Mesenchymal stem cell (in vitro differentiated cells and primary cell): ENCODE data around the gene CRACR2A. TPM values are rescaled to one million over a fixed set of nuclear protein-coding genes. Genes with fewer than 3 reads are reported as not detected.

Experiments used
- DNase-seq: peaks from one replicate; pipeline ENCODE4 v3.0.0-alpha.2; 2013
- H2AFZ ChIP-seq: one replicate; pipeline ENCODE4 v1.6.1; 2013; ENCODE audit warnings: low read depth, mild to moderate bottlenecking, control low read depth, inconsistent platforms, low read length, moderate library complexity
- H2AK5ac ChIP-seq: 2 replicates; pipeline ENCODE4 v1.6.1; 2013; ENCODE audit warnings: low read length, moderate library complexity, mild to moderate bottlenecking, inconsistent platforms; ENCODE audit not compliant: severe bottlenecking
- H2BK120ac ChIP-seq: one replicate; pipeline ENCODE4 v1.6.1; 2013; ENCODE audit warnings: low read depth, mild to moderate bottlenecking, inconsistent platforms, low read length, moderate library complexity
- H2BK12ac ChIP-seq, 2 experiments: one replicate each; pipeline ENCODE4 v1.6.1; 2013; ENCODE audit warnings: inconsistent platforms in 2 of 2, low read length in 2 of 2, mild to moderate bottlenecking in 2 of 2, moderate library complexity in 2 of 2, control low read depth in 1 of 2
- H2BK15ac ChIP-seq: one replicate; pipeline ENCODE4 v1.6.1; 2013; ENCODE audit warnings: mild to moderate bottlenecking, low read depth, inconsistent platforms; ENCODE audit not compliant: poor library complexity, severe bottlenecking
- H2BK5ac ChIP-seq: 2 replicates; pipeline ENCODE4 v1.6.1; 2013; ENCODE audit warnings: low read depth, mild to moderate bottlenecking, low read length, control low read depth, inconsistent platforms; ENCODE audit not compliant: poor library complexity, severe bottlenecking
- H3K14ac ChIP-seq, 2 experiments: one replicate each; pipeline ENCODE4 v1.6.1; 2013; ENCODE audit warnings: inconsistent platforms in 2 of 2, low read length in 2 of 2, control low read depth in 1 of 2, mild to moderate bottlenecking in 1 of 2, moderate library complexity in 1 of 2
- H3K18ac ChIP-seq, 2 experiments: one replicate each; pipeline ENCODE4 v1.6.1; 2013; ENCODE audit warnings: inconsistent platforms in 2 of 2, low read length in 2 of 2, control low read depth in 1 of 2, low read depth in 1 of 2, mild to moderate bottlenecking in 1 of 2
- H3K23ac ChIP-seq, 2 experiments: one replicate each; pipeline ENCODE4 v1.6.1; 2013; ENCODE audit warnings: inconsistent platforms in 2 of 2, low read length in 2 of 2, mild to moderate bottlenecking in 2 of 2, moderate library complexity in 2 of 2, control low read depth in 1 of 2
- H3K27ac ChIP-seq: 2 replicates; pipeline ENCODE4 v1.5.1; 2013; ENCODE audit warnings: mild to moderate bottlenecking, moderate library complexity, low read length, control low read depth, inconsistent platforms; ENCODE audit not compliant: poor library complexity, severe bottlenecking
- H3K27me3 ChIP-seq, 2 experiments: 2 replicates each; pipeline versions ENCODE4 v1.6.1 to v1.7.0; 2013; ENCODE audit warnings: low read length in 2 of 2, mild to moderate bottlenecking in 2 of 2, moderate library complexity in 2 of 2, control low read depth in 1 of 2, inconsistent platforms in 1 of 2; ENCODE audit not compliant: control insufficient read depth in 1 of 2, insufficient read depth in 1 of 2
- H3K36me3 ChIP-seq, 2 experiments: 2 replicates each; pipeline versions ENCODE4 v1.6.1 to v1.7.0; 2013; ENCODE audit warnings: low read length in 2 of 2, control low read depth in 1 of 2, inconsistent platforms in 1 of 2, low read depth in 1 of 2, mild to moderate bottlenecking in 1 of 2; ENCODE audit not compliant: insufficient read depth in 2 of 2, control insufficient read depth in 1 of 2
- H3K4ac ChIP-seq, 2 experiments: one replicate each; pipeline ENCODE4 v1.6.1; 2013; ENCODE audit warnings: inconsistent platforms in 2 of 2, low read length in 2 of 2, mild to moderate bottlenecking in 2 of 2, moderate library complexity in 2 of 2, control low read depth in 1 of 2, low read depth in 1 of 2
- H3K4me1 ChIP-seq: 2 replicates; pipeline ENCODE4 v1.6.1; 2013; ENCODE audit warnings: low read depth, low read length, control low read depth; ENCODE audit not compliant: control insufficient read depth, insufficient read depth
- H3K4me2 ChIP-seq: 2 replicates; pipeline ENCODE4 v1.6.1; 2013; ENCODE audit warnings: low read length, mild to moderate bottlenecking, inconsistent platforms; ENCODE audit not compliant: poor library complexity, severe bottlenecking
- H3K4me3 ChIP-seq, 2 experiments: 2 replicates each; pipeline versions ENCODE4 v1.5.1 to v1.7.0; 2013; ENCODE audit warnings: low read length in 2 of 2, mild to moderate bottlenecking in 2 of 2, control low read depth in 1 of 2, low read depth in 1 of 2; ENCODE audit not compliant: insufficient read depth in 1 of 2
- H3K79me1 ChIP-seq: replicated peaks from 2 replicates; pipeline ENCODE4 v1.6.1; 2013; ENCODE audit warnings: mild to moderate bottlenecking, control low read depth, low read length, inconsistent platforms; ENCODE audit not compliant: poor library complexity, severe bottlenecking
- H3K9ac ChIP-seq: 2 replicates; pipeline ENCODE4 v1.7.0; 2013; ENCODE audit warnings: mild to moderate bottlenecking, low read length, moderate library complexity
- H3K9me3 ChIP-seq: 2 replicates; pipeline ENCODE4 v1.7.0; 2013; ENCODE audit warnings: mild to moderate bottlenecking, low read length; ENCODE audit not compliant: control insufficient read depth
- H4K8ac ChIP-seq: one replicate; pipeline ENCODE4 v1.6.1; 2013; ENCODE audit warnings: inconsistent platforms, mild to moderate bottlenecking, low read length, moderate library complexity
- H4K91ac ChIP-seq: one replicate; pipeline ENCODE4 v1.6.1; 2013; ENCODE audit warnings: mild to moderate bottlenecking, low read length, inconsistent platforms
- WGBS: methylation state at CpG from one replicate; pipeline ENCODE4 v1.1.7; 2013; ENCODE audit warnings: mixed read lengths; 5-methylcytosine and 5-hydroxymethylcytosine counted together
- small RNA-seq: library from polyadenylated mRNA; stranded (forward); fragments of <200 nt; extraction: miRNeasy Mini kit (QIAGEN cat#:217004); gene quantifications from one replicate; pipeline ENCODE3, GENCODE V24; 2013; ENCODE audit warnings: low read depth

Gene CRACR2A

GRCh38 chr12:3571323-3571722 is 181.6 kb downstream of the CRACR2A start:
- no peak overlapping the region for H2BK5ac ChIP-seq
- WGBS = 55% methylated on average over 1 of the region's 1 CpG
- H3K9me3 ChIP-seq = no peaks in the 10 kb centered on the region
- H3K4me1 ChIP-seq = no peaks in the 10 kb centered on the region
- H3K4me2 ChIP-seq = no peak overlapping the region
- no peak overlapping the region for H3K14ac ChIP-seq
- H2BK120ac ChIP-seq = no peak overlapping the region
- no peak overlapping the region for H4K8ac ChIP-seq
- H2BK15ac ChIP-seq = no peak overlapping the region
- no peak overlapping the region for H3K27ac ChIP-seq
- H3K9ac ChIP-seq = no peak overlapping the region
- H3K18ac ChIP-seq = no peak overlapping the region
- H4K91ac ChIP-seq = no peak overlapping the region
- no peak for DNase-seq
- peaks cover 14 to 58% of the 10 kb centered on the region in 2 experiments for H3K27me3 ChIP-seq
- no peaks in the 10 kb centered on the region for H3K36me3 ChIP-seq
- H2AFZ ChIP-seq = no peak overlapping the region
- H3K23ac ChIP-seq = no peak overlapping the region
- H2AK5ac ChIP-seq = no peak overlapping the region
- no peak overlapping the region for H2BK12ac ChIP-seq
- no peak overlapping the region for H3K4ac ChIP-seq
- H3K4me3 ChIP-seq = no peak overlapping the region
- H3K79me1 ChIP-seq = no peaks in the 10 kb centered on the region

- no peaks in the 10 kb centered on the region for H3K79me1 ChIP-seq
Observed at GRCh38 chr12:3568695-3569094, 184.2 kb downstream of the CRACR2A start.

GRCh38 chr12:3565985-3566384 is 186.9 kb downstream of the CRACR2A start:
- no peak overlapping the region for H3K18ac ChIP-seq
- H3K27ac ChIP-seq = no peak overlapping the region
- no peak overlapping the region for H4K91ac ChIP-seq

More at GRCh38 chr12:3568695-3569094, 184.2 kb downstream of the CRACR2A start:
- Histone ChIP-seq H2AFZ (no peak overlapping the region), H2BK5ac (no peak overlapping the region), H3K23ac (no peak overlapping the region), H3K27me3 (peaks cover 4 to 34% of the 10 kb centered on the region in 2 experiments), H3K4me1 (no peaks in the 10 kb centered on the region), H2BK12ac (no peak overlapping the region), H3K4me2 (no peak overlapping the region), H4K91ac (no peak overlapping the region), H2BK15ac (no peak overlapping the region), H2BK120ac (no peak overlapping the region), H2AK5ac (no peak overlapping the region), H4K8ac (no peak overlapping the region), H3K9me3 (no peaks in the 10 kb centered on the region), H3K27ac (no peak overlapping the region), H3K18ac (no peak overlapping the region), H3K4me3 (no peak overlapping the region), H3K4ac (no peak overlapping the region), H3K9ac (no peak overlapping the region), H3K36me3 (no peaks in the 10 kb centered on the region), H3K14ac (no peak overlapping the region)
- 85% methylated on average over 9 of the region's 9 CpGs for WGBS
- DNase-seq = no peak

More at GRCh38 chr12:3565985-3566384, 186.9 kb downstream of the CRACR2A start:
- Histone ChIP-seq H2BK15ac (no peak overlapping the region), H3K4ac (no peak overlapping the region), H2AFZ (no peak overlapping the region), H3K4me2 (no peak overlapping the region), H2BK12ac (no peak overlapping the region), H3K4me3 (no peak overlapping the region), H2BK5ac (no peak overlapping the region), H3K23ac (no peak overlapping the region), H3K36me3 (no peaks in the 10 kb centered on the region), H2BK120ac (no peak overlapping the region), H3K4me1 (no peaks in the 10 kb centered on the region), H3K9me3 (no peaks in the 10 kb centered on the region), H3K9ac (no peak overlapping the region), H4K8ac (no peak overlapping the region), H2AK5ac (no peak overlapping the region), H3K27me3 (peaks cover 4 to 19% of the 10 kb centered on the region in 2 experiments), H3K79me1 (no peaks in the 10 kb centered on the region), H3K14ac (no peak overlapping the region)
- WGBS = 17% methylated on average over 1 of the region's 1 CpG
- no peak for DNase-seq

Small RNA genes lying within 50 kb of the gene (small RNA-seq; reads per million reads assigned to genes)
- not detected for gene RNU6-174P
